ENCODE data around the gene ENOSF1.

DNA sequence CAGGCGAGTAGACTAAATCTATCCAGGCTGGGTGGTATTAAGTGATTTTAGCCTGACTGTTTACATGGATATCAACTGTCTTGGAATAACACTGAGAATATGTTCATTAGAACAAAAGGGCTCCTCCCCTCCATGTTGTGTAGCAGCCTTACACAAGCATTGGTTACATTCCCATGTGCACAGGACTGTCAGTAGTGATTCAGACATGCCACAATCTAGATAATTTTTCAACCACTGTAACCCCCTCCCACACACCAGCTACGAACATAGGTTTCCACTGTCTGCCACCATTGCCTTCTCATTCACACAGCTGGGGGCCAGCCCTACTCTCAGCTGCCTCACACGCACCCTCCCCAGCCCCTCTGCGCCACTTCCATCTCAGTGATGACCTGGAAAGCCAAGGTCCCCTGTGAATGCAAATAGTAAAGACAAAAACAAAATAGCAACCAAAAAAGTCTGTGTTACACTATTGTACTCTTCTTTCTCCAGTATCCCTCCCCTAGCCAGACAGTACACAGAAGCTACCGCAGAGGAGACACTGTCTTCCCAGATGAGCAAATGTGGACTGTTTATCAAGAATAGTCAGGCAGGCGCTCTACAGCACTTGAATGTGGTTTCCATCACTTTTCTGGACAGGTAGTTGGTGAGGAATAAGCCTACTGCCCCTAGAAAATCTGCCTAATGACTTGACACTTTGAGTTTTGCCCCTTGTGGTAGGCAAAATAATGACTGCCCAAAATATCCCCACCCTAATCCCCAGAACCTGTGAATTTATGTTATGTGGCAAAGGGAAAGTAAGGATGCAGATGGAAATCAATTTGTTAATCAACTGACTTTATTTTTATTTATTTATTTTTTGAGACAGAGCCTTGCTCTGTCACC lies 82.9 kb downstream of the ENOSF1 start:
- TF ChIP-seq TEAD4 (CRISPR knock-in tag; IDR thresholded peaks at IDR 0.05) (no peak), FOXJ3 (CRISPR knock-in tag; IDR thresholded peaks at IDR 0.05; ENCODE audit: borderline replicate concordance) (no peak)

Data from WTC11 (cell line).